NOMO-1 (cell line): ENCODE results near the gene NBDY.
"Not testable (repeated sequence)": the region's sequence is repeated elsewhere in the genome, so short reads cannot be mapped to it uniquely, and the experiment has no call there.

Experiments used
- DNase-seq, 2 experiments: peaks; one replicate each; lab custom pipeline; 2025; ENCODE audit not compliant: unreplicated experiment in 2 of 2; lab: John Stamatoyannopoulos, UW

Gene NBDY

DNA sequence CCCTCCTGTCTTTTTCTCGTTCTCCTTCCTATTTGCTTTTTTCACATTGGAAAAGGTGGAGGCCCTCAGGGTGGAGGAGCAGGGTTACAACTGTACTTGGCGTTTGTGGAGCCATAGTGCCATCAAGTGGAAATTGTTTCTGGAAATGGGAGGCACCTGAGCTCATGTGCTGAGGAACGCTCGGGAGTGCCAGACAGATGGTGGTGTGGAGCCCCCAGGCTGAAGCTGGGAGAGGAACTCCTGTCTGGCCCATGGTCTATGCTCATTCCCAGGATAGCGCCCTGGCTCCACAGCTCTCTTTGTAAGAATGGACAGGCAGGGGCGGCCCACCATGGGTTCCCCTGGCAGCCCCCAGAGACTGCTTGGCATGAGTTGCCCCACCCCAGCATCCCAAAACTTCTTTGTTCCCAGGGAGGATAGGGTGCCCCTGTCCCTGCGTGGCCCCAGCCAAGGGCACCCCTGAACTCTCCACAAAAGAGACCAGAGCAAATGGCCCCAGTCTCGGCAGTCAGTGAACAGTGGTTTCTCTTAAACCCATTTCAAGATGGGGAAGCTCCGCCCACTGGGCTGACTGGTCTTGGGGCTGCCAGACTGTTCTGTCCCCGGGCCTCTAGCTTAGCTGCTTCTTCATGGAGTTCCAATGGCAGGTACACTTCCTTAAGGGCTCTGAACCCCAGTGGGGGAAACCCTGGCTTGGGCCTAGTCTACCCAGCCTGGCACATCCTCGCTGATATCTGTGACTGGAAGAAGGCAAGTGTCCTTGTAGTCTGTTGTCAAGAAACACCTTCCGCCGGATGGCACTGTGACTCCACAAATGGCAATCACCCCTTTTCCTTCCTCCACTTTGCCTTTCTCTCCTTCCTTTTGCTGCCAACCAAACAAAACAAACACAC, 70.1 kb downstream of the NBDY start:
- no peak for DNase-seq

DNA sequence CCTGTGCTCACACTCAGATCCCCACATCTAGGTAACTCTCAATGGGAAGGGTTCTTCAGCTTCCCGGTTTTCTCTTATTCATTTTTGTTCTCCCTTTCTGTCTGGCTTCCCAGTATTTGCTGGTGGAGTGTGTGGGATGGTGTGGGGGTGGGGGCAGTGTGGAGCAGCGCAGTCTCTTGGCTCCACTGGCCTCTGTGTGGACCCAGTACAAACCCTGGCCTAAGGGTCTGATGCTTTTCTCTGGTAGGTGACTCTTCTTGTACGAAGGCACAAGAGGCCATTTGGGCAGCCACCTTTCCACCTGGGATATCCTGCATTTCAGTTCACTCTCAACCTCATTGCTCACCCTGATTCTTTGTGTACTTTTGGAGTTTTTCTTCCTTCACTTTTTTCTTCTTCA, 71.3 kb downstream of the NBDY start:
- DNase-seq: no peak

DNA sequence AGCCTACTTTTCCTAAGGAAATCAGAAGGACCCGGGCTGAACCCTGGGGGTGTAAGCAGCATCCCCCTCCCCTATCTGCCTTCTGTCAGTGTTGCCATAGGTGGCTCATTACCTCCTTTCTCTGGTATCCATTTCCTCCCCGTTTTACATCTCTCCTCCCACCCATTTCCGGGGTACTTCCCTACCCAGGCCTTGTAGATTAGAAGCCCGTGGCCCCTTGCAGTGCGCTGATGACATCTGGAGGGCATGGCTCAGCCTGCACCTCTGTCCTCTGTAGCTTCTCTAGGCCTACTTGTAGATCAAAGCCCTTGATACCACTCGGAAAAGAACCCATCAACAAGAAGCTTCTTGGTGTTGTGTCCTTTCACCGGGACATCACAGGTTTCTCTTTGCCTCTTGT, 71.8 kb downstream of the NBDY start:
- no peak for DNase-seq

DNA sequence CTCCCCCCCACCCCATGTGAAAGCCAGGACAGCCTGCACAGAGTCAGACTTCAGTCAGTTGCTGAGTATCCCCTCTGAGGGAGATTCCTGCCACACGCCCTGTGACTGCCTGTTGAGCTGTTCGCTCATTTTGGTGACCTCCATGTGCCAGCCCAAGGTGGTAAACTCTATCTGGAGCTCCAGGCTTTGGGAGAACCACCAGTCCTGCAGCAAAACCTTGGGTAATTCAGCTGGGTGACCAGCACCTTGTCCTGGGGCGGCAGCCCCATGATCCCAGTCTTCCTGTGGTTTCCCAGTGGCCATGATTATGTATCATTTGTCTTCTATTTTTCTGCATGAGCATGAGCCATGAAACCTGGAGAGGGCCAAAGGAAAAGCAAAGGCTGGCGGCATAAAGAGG, 73.4 kb downstream of the NBDY start:
- DNase-seq: no peak

DNA sequence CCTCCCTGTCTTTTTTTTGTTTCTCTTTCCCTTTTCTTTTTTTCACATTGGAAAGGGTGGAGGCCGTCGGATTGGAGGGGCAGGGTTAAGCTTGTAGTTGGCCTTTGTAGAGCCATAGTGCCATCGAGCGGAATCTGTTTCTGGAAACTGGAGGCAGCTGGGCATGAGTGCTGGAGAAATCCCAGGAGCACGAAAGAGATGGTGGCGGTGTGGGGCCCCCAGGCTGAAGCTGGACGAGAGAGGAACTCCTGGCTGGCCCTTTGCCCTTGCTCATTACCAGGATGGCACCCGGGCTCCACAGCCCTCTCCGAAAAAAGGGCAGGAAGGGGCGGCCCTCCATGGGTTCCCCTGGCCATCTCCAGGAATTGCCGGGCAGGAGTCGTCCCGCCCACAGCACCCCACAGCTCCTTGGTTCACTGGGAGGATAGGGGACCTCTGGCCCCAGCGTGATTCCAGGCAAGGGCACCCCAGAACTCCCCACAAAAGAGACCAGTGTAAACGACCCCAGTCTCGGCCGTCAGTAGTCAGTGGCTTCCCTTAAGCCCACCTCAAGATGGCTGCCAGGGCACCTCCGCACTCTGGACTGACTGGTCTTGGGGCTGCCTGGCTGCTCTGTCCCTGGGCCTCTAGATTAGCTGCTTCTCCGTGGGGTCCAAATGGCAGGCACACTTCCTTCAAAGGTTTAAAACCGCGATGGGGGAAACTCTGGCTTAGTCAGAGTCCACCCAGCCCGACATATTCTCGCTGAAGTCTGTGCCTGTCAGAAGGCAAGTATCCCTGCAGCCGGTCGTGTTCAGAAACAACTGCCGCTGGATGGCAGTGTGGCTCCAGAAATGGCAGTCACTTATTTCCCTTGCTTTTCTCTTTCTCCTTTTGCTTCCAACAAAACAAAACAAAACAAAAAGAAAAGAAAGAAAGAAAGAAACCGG, 74.1 kb downstream of the NBDY start:
- DNase-seq: peak; percentile 63 to 79

DNA sequence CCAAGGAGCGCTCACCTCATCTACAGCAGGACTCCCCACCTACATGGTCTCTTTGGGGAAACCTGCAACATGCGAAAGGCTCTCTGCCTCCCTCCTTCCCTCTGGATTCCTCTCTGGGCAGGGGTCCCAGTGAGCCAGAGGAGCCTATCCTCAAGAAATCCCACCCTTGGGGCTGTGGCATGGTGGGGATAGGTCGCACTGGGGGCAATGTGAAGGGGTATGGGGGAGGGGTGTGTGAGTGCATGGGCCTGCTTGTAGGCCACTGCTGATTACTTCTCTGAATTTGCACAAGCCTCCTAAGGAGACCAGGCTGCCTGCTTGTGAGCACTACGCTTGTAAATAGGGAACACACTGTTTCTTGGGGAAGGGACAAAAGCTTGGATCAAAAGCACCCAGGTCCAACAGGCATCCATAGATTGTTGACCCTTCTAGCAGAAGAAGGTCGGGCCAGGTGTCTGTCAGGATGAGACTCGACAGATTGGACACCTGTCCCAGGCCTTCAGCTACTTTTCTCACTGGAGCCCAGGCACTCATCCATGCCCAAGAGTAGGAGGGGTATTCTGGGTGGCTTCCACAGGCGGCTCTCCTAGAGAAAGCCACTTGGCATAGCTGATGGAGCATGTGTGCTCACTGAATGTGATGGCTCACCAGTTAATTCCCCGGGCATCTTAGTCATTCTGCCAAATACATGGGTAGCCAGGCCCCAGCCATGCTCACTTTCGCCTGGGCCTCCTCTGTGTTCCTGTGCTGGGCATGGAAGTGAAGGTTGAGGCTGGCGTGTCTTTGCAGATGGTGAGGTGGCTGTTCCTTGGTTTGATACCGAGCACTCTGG, 75.0 kb downstream of the NBDY start:
- DNase-seq: no peak

DNA sequence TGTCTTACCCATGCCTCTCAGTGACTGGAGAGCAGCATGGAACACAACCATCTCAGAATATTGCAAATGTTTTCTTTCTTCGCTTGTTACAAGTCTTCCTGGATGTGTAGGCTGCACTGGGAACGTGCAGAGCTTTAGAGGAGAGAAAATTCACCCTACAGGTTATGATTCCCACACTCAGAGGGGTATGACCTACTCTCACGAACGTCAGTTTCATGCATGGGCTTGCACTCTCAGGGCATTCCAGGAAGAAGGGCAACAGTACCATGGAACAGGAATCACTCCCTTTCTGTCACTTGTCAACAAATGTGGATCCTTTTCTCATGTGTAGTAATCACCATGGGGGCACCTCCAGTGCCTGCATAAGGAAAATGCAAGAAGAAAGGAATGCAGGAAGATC, 75.8 kb downstream of the NBDY start:
- DNase-seq: no peak

DNA sequence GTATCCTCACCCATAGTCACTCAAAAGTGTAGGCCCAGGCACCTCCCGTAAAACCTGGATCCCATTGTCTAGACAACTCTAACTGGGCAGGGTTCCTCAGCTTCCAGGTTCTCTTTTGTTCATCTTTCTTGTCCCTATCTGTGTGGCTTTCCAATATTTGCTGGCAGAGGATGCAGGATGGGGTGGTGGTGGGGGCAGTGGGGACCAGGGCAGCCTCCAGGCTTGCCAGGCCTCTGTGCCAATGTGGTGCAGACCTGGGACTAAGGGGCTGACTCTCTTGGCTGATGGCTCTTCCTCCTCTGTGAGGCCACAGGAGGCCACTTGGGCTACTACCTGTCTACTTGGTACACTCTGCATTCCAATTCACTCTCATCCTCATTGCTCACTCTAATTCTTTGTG, 76.4 kb downstream of the NBDY start:
- no peak for DNase-seq

DNA sequence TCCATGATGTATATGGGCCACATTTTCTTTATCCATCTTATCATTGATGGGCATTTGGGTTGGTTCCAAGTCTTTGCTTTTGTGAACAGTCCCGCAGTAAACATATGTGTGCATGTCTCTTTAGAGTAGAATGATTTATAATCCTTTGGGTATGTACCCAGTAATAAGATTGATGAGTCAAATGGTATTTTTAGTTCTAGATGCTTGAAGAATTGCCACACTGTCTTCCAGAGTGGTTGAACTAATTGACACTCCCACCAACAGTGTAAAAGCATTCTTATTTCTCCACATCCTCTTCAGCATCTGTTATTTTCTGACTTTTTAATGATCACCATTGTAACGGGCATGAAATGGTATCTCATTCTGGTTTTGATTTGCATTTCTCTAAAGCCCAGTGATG, 77.1 kb downstream of the NBDY start:
- DNase-seq: not testable (repeated sequence)

DNA sequence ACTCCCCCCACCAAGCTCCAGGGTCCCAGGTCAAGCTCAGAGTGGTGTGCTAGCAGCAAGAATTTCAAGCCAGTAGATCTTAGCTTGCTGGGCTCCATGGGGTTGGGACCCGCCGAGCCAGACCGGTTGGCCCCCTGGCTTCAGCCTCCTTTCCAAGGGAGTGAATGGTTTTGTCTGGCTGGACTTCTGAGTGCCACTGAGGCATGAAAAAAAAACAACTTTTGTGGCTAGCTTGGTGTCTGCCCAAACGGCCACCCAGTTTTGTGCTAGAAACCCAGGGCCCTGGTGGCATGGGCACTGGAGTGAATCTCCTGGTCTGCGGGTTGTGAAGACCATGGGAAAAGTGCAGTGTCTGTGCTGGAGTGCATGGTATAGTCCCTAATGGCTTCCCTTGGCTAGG, 82.6 kb downstream of the NBDY start:
- no peak for DNase-seq

DNA sequence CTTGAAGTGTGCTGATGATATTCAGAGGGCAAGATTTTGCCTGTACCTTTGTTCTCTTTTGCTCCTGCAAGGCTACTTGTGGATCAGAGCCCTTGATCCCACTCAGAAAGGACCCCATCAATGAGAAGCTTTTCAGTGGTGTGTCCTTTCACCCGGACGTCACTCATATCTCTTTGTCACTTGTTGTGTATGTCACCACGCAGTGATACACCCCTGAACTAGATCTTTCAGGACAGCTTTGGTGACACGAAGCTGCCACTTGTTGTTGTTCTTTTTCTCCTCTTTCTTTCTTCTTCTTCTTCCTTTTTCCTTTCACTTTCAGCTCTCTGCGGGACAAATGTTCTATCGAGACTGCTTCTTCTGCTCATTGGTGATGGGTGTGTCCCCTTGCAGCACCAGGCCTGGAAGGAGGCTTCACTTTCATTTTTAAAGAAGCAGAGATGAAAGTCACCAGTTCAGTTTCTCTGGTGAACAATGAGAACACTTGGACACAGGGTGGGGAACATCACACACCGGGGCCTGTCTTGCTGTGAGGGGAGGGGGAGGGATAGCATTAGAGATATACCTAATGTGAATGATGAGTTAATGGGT, 83.6 kb downstream of the NBDY start:
- peak; percentile 10 to 65 for DNase-seq

DNA sequence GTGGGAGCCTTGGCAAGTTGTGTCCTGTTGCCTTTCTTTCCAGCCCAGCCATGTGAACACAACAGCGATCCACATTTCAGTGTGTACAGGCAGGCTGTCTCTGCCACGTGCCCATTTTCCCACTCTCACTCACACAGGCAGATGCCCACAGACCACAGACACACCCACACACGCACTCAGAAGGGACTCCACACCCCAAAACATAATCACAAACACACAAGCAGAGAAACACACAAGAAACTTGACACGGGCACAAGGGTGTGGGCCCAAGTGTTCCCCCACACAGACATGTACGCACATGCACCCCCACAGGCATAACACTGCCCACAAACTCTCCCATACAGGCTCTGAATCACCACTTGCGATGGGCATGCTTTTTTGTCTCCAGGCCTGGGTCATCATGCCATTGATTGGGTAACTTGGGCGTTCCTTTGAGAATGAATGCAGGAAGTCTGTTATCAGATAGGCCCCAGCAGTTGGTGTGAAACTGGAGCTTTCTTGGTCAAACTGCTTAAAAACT, 84.3 kb downstream of the NBDY start:
- DNase-seq: peak; percentile 75 to 87

DNA sequence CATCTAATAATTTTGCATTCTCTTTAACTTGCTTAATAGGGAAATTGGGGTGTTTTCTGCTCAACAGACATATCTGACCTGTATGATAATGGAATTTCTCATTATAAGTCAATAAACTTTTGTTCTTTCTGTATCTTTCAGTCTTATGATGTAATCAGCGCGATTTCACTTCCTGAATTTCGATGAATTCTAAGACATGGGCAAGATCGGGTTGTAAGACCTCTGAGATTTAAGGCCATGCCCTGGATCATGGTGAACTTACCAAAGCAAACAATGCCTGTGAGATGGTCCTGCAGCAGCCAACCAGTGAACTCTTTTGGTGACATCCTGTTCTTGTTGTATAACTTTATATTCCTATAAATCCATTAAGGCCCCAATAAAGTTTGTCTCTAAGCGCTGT, 88.1 kb downstream of the NBDY start:
- peak; percentile 59 to 71 for DNase-seq

DNA sequence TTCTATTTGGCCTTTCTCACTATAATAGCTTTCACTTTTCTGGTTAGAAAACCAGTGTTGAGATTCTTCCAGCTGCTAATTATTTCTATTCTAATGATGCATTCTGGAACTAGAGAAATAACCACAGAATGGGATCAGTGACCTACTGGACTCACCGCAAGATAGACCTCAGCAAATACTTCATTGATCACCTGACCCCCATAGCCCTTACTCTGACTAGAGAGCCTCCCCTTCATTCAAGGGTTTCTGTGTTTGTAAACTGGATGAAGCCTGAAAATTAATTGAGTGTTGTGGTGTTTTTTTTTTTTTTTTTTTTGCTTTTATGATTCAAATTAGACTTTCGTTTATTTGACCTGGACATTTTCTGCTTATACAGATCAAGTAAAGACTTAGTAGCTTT, 97.0 kb downstream of the NBDY start:
- no peak for DNase-seq

DNA sequence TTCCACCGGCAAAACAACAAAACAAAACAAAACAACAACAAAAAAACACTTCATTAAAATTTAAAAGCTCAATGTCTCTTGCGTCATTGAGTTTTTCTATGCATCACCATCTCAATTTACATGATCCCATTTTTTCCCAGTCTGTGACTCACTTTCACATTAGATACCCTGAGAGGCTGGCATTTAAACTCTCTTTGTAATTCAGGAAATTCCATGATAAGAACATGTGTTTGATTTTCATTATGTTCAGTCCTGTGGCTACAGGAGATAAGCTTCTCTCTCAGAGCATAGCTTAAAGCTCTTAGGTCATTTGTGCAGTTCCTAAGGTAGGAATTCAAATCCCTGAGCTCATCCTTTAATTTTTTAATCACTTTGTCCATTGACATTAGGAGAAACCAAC, 104.6 kb downstream of the NBDY start:
- DNase-seq: no peak

DNA sequence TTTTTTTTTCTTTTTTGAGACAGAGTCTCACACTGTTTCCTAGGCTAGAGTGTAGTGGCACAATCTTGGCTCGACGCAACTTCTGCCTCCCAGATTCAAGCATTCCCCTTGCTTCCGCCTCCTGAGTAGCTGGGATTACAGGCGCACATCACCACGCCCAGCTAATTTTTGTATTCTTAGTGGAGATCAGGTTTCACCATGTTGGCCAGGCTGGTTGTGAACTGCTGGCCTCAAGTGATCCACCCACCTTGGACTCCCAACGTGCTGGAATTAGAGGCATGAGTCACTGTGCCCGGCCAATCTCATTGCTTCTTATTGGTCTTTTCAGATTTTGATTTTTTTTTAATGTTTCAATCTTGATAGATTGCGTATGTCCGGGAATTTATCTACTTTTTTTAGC, 124.4 kb downstream of the NBDY start:
- no peak for DNase-seq

DNA sequence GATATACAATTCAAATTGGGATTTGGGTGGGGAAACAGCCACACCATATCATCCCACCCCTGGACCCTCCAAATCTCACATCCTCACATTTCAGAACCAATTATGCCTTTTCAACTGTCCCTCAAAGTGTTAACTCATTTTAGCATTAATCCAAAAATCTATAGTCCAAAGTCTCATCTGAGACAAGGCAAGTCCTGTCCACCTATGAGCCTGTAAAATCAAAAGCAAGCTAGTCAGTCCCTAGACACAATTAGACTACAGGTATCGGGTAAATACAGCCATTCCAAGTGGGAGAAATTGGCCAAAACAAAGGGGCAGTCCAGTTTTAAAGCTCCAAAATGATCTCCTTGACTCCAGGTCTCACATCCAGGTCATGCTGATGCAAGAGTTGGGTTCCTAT, 128.0 kb downstream of the NBDY start:
- no peak for DNase-seq

DNA sequence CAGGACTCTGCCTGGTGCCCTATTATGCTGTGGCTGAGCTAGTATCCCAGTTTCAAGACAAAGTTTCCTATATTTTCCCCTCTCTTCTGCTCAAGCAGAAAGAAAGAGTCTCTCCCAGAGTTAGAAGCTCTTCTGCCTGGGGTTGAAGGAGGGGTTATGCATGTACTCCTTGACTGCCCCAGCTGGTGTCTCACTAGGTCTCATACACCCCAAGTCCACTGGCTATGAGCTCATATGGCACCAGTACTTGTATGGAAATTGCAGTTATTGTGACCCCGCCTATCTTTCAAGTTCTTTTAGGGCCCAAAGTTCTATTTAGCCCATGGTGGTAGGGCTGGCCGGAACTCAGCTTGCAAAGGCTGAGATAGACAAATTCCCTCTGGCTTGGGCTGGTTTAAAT, 131.8 kb downstream of the NBDY start:
- DNase-seq: no peak
